Measurements from ENCODE around the gene NAALADL2. TPM values are rescaled to one million over a fixed set of nuclear protein-coding genes. Genes with fewer than 3 reads are reported as not detected.

NAALADL2 gene
- total RNA-seq, 1 donor from 2014 or later: 2.9 TPM

GRCh38 chr3:175246766-175247165, 387.6 kb downstream of the NAALADL2 start:
- no peak for TF ChIP-seq CTCF (IDR thresholded peaks at IDR 0.05; ENCODE audit: insufficient read depth, low read length, poor library complexity, severe bottlenecking)
- no peak for DNase-seq (ENCODE audit: low read depth)
- Histone ChIP-seq H3K27me3 (ENCODE audit: control insufficient read depth, insufficient read depth, low read length) (no peaks in the 10 kb centered on the region), H3K4me3 (ENCODE audit: low read depth, low read length) (no peak overlapping the region), H3K36me3 (ENCODE audit: control insufficient read depth, insufficient read depth, low read length) (no peaks in the 10 kb centered on the region)

GRCh38 chr3:175247629-175248028, 388.5 kb downstream of the NAALADL2 start:
- no peak for TF ChIP-seq CTCF (IDR thresholded peaks at IDR 0.05; ENCODE audit: insufficient read depth, low read length, poor library complexity, severe bottlenecking)
- no peak for DNase-seq (ENCODE audit: low read depth)
- H3K27me3 ChIP-seq (ENCODE audit: control insufficient read depth, insufficient read depth, low read length): no peaks in the 10 kb centered on the region
- no peak overlapping the region for H3K4me3 ChIP-seq (ENCODE audit: low read depth, low read length)
- H3K36me3 ChIP-seq (ENCODE audit: control insufficient read depth, insufficient read depth, low read length): no peaks in the 10 kb centered on the region

- H3K27me3 ChIP-seq (ENCODE audit: control insufficient read depth, insufficient read depth, low read length): no peaks in the 10 kb centered on the region
- no peak overlapping the region for H3K4me3 ChIP-seq (ENCODE audit: low read depth, low read length)
- no peak for TF ChIP-seq CTCF (IDR thresholded peaks at IDR 0.05; ENCODE audit: insufficient read depth, low read length, poor library complexity, severe bottlenecking)
- no peak for DNase-seq (ENCODE audit: low read depth)
- H3K36me3 ChIP-seq (ENCODE audit: control insufficient read depth, insufficient read depth, low read length): no peaks in the 10 kb centered on the region
Observed at GRCh38 chr3:175248832-175249231, 389.7 kb downstream of the NAALADL2 start.

GRCh38 chr3:175255698-175256097, 396.6 kb downstream of the NAALADL2 start:
- H3K27me3 ChIP-seq (ENCODE audit: control insufficient read depth, insufficient read depth, low read length): no peaks in the 10 kb centered on the region
- peak; percentile 50 for DNase-seq (ENCODE audit: low read depth)
- TF ChIP-seq CTCF (IDR thresholded peaks at IDR 0.05; ENCODE audit: insufficient read depth, low read length, poor library complexity, severe bottlenecking): no peak
- no peaks in the 10 kb centered on the region for H3K36me3 ChIP-seq (ENCODE audit: control insufficient read depth, insufficient read depth, low read length)
- H3K4me3 ChIP-seq (ENCODE audit: low read depth, low read length): no peak overlapping the region

GRCh38 chr3:175257123-175257522, 398.0 kb downstream of the NAALADL2 start:
- Histone ChIP-seq H3K4me3 (ENCODE audit: low read depth, low read length) (no peak overlapping the region), H3K36me3 (ENCODE audit: control insufficient read depth, insufficient read depth, low read length) (no peaks in the 10 kb centered on the region), H3K27me3 (ENCODE audit: control insufficient read depth, insufficient read depth, low read length) (no peaks in the 10 kb centered on the region)
- no peak for DNase-seq (ENCODE audit: low read depth)
- TF ChIP-seq CTCF (IDR thresholded peaks at IDR 0.05; ENCODE audit: insufficient read depth, low read length, poor library complexity, severe bottlenecking): no peak

GRCh38 chr3:175258763-175259162, 399.6 kb downstream of the NAALADL2 start:
- DNase-seq (ENCODE audit: low read depth): no peak
- TF ChIP-seq CTCF (IDR thresholded peaks at IDR 0.05; ENCODE audit: insufficient read depth, low read length, poor library complexity, severe bottlenecking): no peak
- Histone ChIP-seq H3K36me3 (ENCODE audit: control insufficient read depth, insufficient read depth, low read length) (no peaks in the 10 kb centered on the region), H3K4me3 (ENCODE audit: low read depth, low read length) (no peak overlapping the region), H3K27me3 (ENCODE audit: control insufficient read depth, insufficient read depth, low read length) (no peaks in the 10 kb centered on the region)

Measured in kidney epithelial cell (primary cell).